H1 (cell line): ENCODE data around the gene EYA4. TPM values are rescaled to one million over a fixed set of nuclear protein-coding genes. Genes with fewer than 3 reads are reported as not detected.

Experiments
- CTCF ChIA-PET: fragments of 300-600 bp; sonication (Branson Sonifier 250); formaldehyde crosslinking; loops from one replicate; lab custom pipeline; 2021; ENCODE audit not compliant: partially characterized antibody; lab: Charles Lee
- POLR2A ChIA-PET: fragments of 300-600 bp; sonication (Branson Sonifier 250); formaldehyde crosslinking; loops from one replicate; lab custom pipeline; 2021; ENCODE audit warnings: inconsistent platforms; ENCODE audit not compliant: partially characterized antibody; lab: Charles Lee
- DNase-seq, 2 experiments: peaks; one replicate each; pipeline versions ENCODE4 v3.0.0 to v3.0.0-alpha.2; 2010 to 2022; ENCODE audit warnings: low spot score in 2 of 2, low read depth in 1 of 2, mixed read lengths in 1 of 2
- FAIRE-seq: peaks from 2 replicates; lab custom pipeline; 2011; peaks lifted over from hg19 to GRCh38; lab: Jason Lieb, UNC
- H2AFZ ChIP-seq: 2 replicates; pipeline ENCODE4 v1.8.1; 2012; ENCODE audit warnings: low read length, inconsistent platforms
- H2AK5ac ChIP-seq: 2 replicates; pipeline ENCODE4 v1.6.1; 2013; ENCODE audit warnings: low read depth, low read length
- H2BK120ac ChIP-seq: replicated peaks from 2 replicates; pipeline ENCODE3; 2013; ENCODE audit warnings: low read depth, low read length, inconsistent platforms
- H2BK12ac ChIP-seq: 2 replicates; pipeline ENCODE4 v1.6.1; 2013; ENCODE audit warnings: low read depth, low read length
- H2BK15ac ChIP-seq: 2 replicates; pipeline ENCODE4 v1.6.1; 2013; ENCODE audit warnings: low read length
- H2BK20ac ChIP-seq: 2 replicates; pipeline ENCODE4 v1.6.1; 2013; ENCODE audit warnings: low read length
- H2BK5ac ChIP-seq: 2 replicates; pipeline ENCODE4 v1.6.1; 2013; ENCODE audit warnings: low read depth, low read length
- H3K14ac ChIP-seq: 2 replicates; pipeline ENCODE4 v1.6.1; 2013; ENCODE audit warnings: inconsistent platforms; ENCODE audit not compliant: insufficient read length
- H3K18ac ChIP-seq: 2 replicates; pipeline ENCODE4 v1.6.1; 2013; ENCODE audit warnings: low read length; ENCODE audit errors: extremely low read depth
- H3K23ac ChIP-seq: 2 replicates; pipeline ENCODE4 v1.6.1; 2013; ENCODE audit warnings: inconsistent platforms; ENCODE audit not compliant: insufficient read length
- H3K23me2 ChIP-seq: 2 replicates; pipeline ENCODE4 v1.6.1; 2013; ENCODE audit warnings: low read depth, low read length
- H3K27ac ChIP-seq: 2 replicates; pipeline ENCODE4 v1.6.1; 2011; ENCODE audit warnings: low read depth, low read length, inconsistent platforms
- H3K27me3 ChIP-seq, 4 experiments: replicated peaks in 1 of 4; 1 replicate in 1 of 4; 2 replicates in 3 of 4; pipeline versions ENCODE4 v1.6.1 to v1.8.1; 2011 to 2013; ENCODE audit warnings: low read length in 3 of 4, mild to moderate bottlenecking in 3 of 4, inconsistent platforms in 2 of 4, mixed read lengths in 2 of 4, moderate library complexity in 1 of 4; ENCODE audit not compliant: control insufficient read depth in 3 of 4, insufficient read depth in 3 of 4; ENCODE audit errors: extremely low read depth in 1 of 4
- H3K36me3 ChIP-seq, 4 experiments: 2 replicates each; pipeline versions ENCODE4 v1.6.1 to v1.8.1; 2011 to 2013; ENCODE audit warnings: mild to moderate bottlenecking in 4 of 4, low read length in 3 of 4, moderate library complexity in 2 of 4, control low read depth in 1 of 4, inconsistent platforms in 1 of 4; ENCODE audit not compliant: insufficient read depth in 4 of 4, control insufficient read depth in 2 of 4
- H3K4ac ChIP-seq: replicated peaks from 2 replicates; pipeline ENCODE3; 2013; ENCODE audit warnings: low read length, low read depth, mixed read lengths, inconsistent platforms; ENCODE audit not compliant: insufficient read length
- H3K4me1 ChIP-seq, 4 experiments: replicated peaks in 1 of 4; 1 replicate in 1 of 4; 2 replicates in 3 of 4; pipeline versions ENCODE4 v1.6.1 to v1.8.1; 2011 to 2013; ENCODE audit warnings: low read length in 3 of 4, inconsistent platforms in 2 of 4, mixed read lengths in 1 of 4; ENCODE audit not compliant: insufficient read depth in 4 of 4, control insufficient read depth in 3 of 4
- H3K4me2 ChIP-seq, 2 experiments: 2 replicates each; pipeline versions ENCODE4 v1.6.1 to v1.8.1; 2011 to 2013; ENCODE audit warnings: low read depth in 2 of 2, low read length in 2 of 2, control low read depth in 1 of 2, inconsistent platforms in 1 of 2, mild to moderate bottlenecking in 1 of 2; ENCODE audit not compliant: insufficient read depth in 1 of 2
- H3K4me3 ChIP-seq, 4 experiments: fragments of 200-600, 300-600 bp in 1 of 4; sonication (generic), shearing (Covaris generic), sonication (Bioruptor Twin) in 1 of 4; 2 replicates each; pipeline versions ENCODE4 v1.5.1 to v1.8.1; 2011 to 2016; ENCODE audit warnings: low read length in 4 of 4, low read depth in 3 of 4, control low read depth in 2 of 4, inconsistent platforms in 2 of 4, mild to moderate bottlenecking in 2 of 4, mixed read lengths in 1 of 4, moderate library complexity in 1 of 4; ENCODE audit not compliant: insufficient read depth in 2 of 4; ENCODE audit errors: extremely low read depth in 1 of 4
- H3K56ac ChIP-seq: replicated peaks from 2 replicates; pipeline ENCODE3; 2013; ENCODE audit warnings: low read depth, mild to moderate bottlenecking, mixed read lengths, low read length, inconsistent platforms; ENCODE audit not compliant: insufficient read length
- H3K79me1 ChIP-seq: 2 replicates; pipeline ENCODE4 v1.6.1; 2013; ENCODE audit warnings: low read depth, low read length, control low read depth
- H3K79me2 ChIP-seq, 2 experiments: 2 replicates each; pipeline versions ENCODE4 v1.6.1 to v1.8.1; 2012 to 2013; ENCODE audit warnings: low read length in 2 of 2, mild to moderate bottlenecking in 2 of 2, inconsistent platforms in 1 of 2; ENCODE audit not compliant: insufficient read depth in 2 of 2, control insufficient read depth in 1 of 2
- H3K9ac ChIP-seq, 4 experiments: replicated peaks in 1 of 4; 1 replicate in 1 of 4; 2 replicates in 3 of 4; pipeline versions ENCODE4 v1.6.1 to v1.8.1; 2011 to 2013; ENCODE audit warnings: low read depth in 3 of 4, low read length in 3 of 4, control low read depth in 2 of 4, mild to moderate bottlenecking in 2 of 4, moderate library complexity in 2 of 4, inconsistent platforms in 1 of 4; ENCODE audit errors: extremely low read depth in 1 of 4
- H3K9me3 ChIP-seq, 2 experiments: 2 replicates each; pipeline versions ENCODE4 v1.6.1 to v1.8.1; 2012 to 2013; ENCODE audit warnings: mild to moderate bottlenecking in 2 of 2, moderate library complexity in 2 of 2, control low read depth in 1 of 2, inconsistent platforms in 1 of 2, low read depth in 1 of 2, low read length in 1 of 2, mixed read lengths in 1 of 2; ENCODE audit not compliant: insufficient read depth in 2 of 2
- H4K20me1 ChIP-seq, 2 experiments: replicated peaks in 1 of 2; 2 replicates each; pipeline versions ENCODE3 to v1.8.1; 2011 to 2013; ENCODE audit warnings: inconsistent platforms in 2 of 2, low read length in 2 of 2, mild to moderate bottlenecking in 1 of 2; ENCODE audit not compliant: insufficient read depth in 2 of 2, control insufficient read depth in 1 of 2
- H4K5ac ChIP-seq: 2 replicates; pipeline ENCODE4 v1.6.1; 2013; ENCODE audit warnings: low read length, low read depth, mixed read lengths, inconsistent platforms; ENCODE audit not compliant: insufficient read length
- H4K8ac ChIP-seq: 2 replicates; pipeline ENCODE4 v1.8.0; 2013; ENCODE audit warnings: mild to moderate bottlenecking, moderate library complexity, low read length, inconsistent platforms; ENCODE audit not compliant: insufficient read depth; ENCODE audit errors: extremely low read depth
- H4K91ac ChIP-seq: replicated peaks from 2 replicates; pipeline ENCODE3; 2013; ENCODE audit warnings: low read length, mixed read lengths, inconsistent platforms; ENCODE audit not compliant: insufficient read length
- RBBP5 ChIP-seq: IDR thresholded peaks from 2 replicates; pipeline ENCODE4 v1.7.1; 2012; ENCODE audit warnings: low read depth, mild to moderate bottlenecking, inconsistent platforms, low read length, moderate library complexity, borderline replicate concordance
- RNF2 ChIP-seq: fragments of 200-900, 300-1000 bp; sonication (generic); IDR thresholded peaks from 2 replicates; pipeline ENCODE4 v1.7.1; 2016; ENCODE audit warnings: borderline replicate concordance, low read depth, mild to moderate bottlenecking, antibody characterized with exemption, low read length; ENCODE audit not compliant: poor library complexity, severe bottlenecking; ENCODE audit errors: missing control alignments
- SIX5 ChIP-seq: IDR thresholded peaks from 2 replicates; pipeline ENCODE4 v1.6.1; 2011; ENCODE audit warnings: mild to moderate bottlenecking, low read depth, low read length
- SP1 ChIP-seq: IDR thresholded peaks from 2 replicates; pipeline ENCODE4 v1.6.1; 2011; ENCODE audit warnings: low read depth, low read length
- SP2 ChIP-seq: IDR thresholded peaks from 2 replicates; pipeline ENCODE4 v1.6.1; 2012; ENCODE audit warnings: mild to moderate bottlenecking, low read length, inconsistent platforms
- WGBS, 2 experiments: shearing (Covaris generic) in 1 of 2; methylation state at CpG; one replicate each; pipeline versions ENCODE4 v1.1.6 to v1.1.7; 2013 to 2015; ENCODE audit warnings: low lambda C conversion rate in 2 of 2, mixed read lengths in 2 of 2, inconsistent platforms in 1 of 2, low coverage in 1 of 2, missing lambda C conversion rate in 1 of 2; ENCODE audit not compliant: insufficient replicate concordance in 2 of 2, insufficient coverage in 1 of 2, insufficient read length in 1 of 2; ENCODE audit errors: extremely low coverage in 1 of 2, missing lambda C conversion rate in 1 of 2; 5-methylcytosine and 5-hydroxymethylcytosine counted together
- polyA plus RNA-seq, 7 experiments: library from polyadenylated mRNA; depleted of rRNA in 3 of 7; stranded (reverse) in 5 of 7; unstranded in 2 of 7; fragments of >200 nt in 5 of 7; fragments of 200-250 nt in 2 of 7; gene quantifications; 1 replicate in 5 of 7; 2 replicates in 1 of 7; 4 replicates in 1 of 7; pipeline versions ENCODE4 v1.2.1 to v1.2.3, GENCODE V29; 2011 to 2013; ENCODE audit warnings: missing spikeins in 2 of 7, mixed read lengths in 2 of 7
- total RNA-seq: library from RNA; stranded (reverse); fragmentation: NEBNext Ultra II Directional; extraction: Animal tissue kit (Norgen Biotek cat#: 25700); gene quantifications from 2 replicates; pipeline ENCODE4 v1.2.1, GENCODE V29; 2021
- TF ChIP-seq, protein P1 (sequence below), 3 experiments: IDR thresholded peaks; 1 replicate in 2 of 3; 2 replicates in 1 of 3; pipeline versions ENCODE4 v1.5.1 to v1.6.1; 2011; ENCODE audit warnings: low read length in 3 of 3, mild to moderate bottlenecking in 3 of 3, inconsistent platforms in 2 of 3, low read depth in 1 of 3, moderate library complexity in 1 of 3; ENCODE audit not compliant: insufficient read depth in 1 of 3; ENCODE audit errors: control extremely low read depth in 1 of 3

Gene EYA4
- total and polyA plus RNA-seq, 2 of the 8 experiments (the other 6 are each of a cell fraction or from before 2014, with no cell fraction given): 0.06 to 0.17 TPM

GRCh38 chr6:133309579-133309978, 68.4 kb downstream of the EYA4 start:
- TF ChIP-seq SIX5 (no peak), RBBP5 (no peak), SP2 (no peak), SP1 (no peak), RNF2 (no peak)
- TF ChIP-seq, protein P1, sequence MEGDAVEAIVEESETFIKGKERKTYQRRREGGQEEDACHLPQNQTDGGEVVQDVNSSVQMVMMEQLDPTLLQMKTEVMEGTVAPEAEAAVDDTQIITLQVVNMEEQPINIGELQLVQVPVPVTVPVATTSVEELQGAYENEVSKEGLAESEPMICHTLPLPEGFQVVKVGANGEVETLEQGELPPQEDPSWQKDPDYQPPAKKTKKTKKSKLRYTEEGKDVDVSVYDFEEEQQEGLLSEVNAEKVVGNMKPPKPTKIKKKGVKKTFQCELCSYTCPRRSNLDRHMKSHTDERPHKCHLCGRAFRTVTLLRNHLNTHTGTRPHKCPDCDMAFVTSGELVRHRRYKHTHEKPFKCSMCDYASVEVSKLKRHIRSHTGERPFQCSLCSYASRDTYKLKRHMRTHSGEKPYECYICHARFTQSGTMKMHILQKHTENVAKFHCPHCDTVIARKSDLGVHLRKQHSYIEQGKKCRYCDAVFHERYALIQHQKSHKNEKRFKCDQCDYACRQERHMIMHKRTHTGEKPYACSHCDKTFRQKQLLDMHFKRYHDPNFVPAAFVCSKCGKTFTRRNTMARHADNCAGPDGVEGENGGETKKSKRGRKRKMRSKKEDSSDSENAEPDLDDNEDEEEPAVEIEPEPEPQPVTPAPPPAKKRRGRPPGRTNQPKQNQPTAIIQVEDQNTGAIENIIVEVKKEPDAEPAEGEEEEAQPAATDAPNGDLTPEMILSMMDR (IDR thresholded peaks at IDR 0.05; ENCODE audit: control extremely low read depth in 1 of 3, insufficient read depth in 1 of 3, low read depth in 1 of 3, low read length in 3 of 3): no peak
- TF ChIP-seq, all 59 proteins: peak for 0
- Histone ChIP-seq H3K23me2 (no peaks in the 10 kb centered on the region), H2AFZ (no peak overlapping the region), H2BK20ac (no peak overlapping the region), H3K9me3 (0 out of 4 replicates have a peak, but pooled peaks cover 0 to 3% of the 10 kb centered on the region in 2 experiments), H2AK5ac (no peak overlapping the region), H3K4ac (no peak overlapping the region), H3K27me3 (peaks cover 0 to 2% (median 0%) of the 10 kb centered on the region in 4 experiments; a peak in 1 of 7 replicates), H3K18ac (no peak overlapping the region), H4K20me1 (no peaks in the 10 kb centered on the region), H3K27ac (no peak overlapping the region), H3K23ac (no peak overlapping the region), H3K4me3 (no peak overlapping the region), H4K8ac (no peak overlapping the region), H3K79me1 (no peaks in the 10 kb centered on the region), H3K56ac (no peak overlapping the region), H3K9ac (no peak overlapping the region), H3K4me1 (peaks cover 0 to 10% (median 2%) of the 10 kb centered on the region in 4 experiments; a peak in 3 of 7 replicates), H3K14ac (no peak overlapping the region), H2BK15ac (no peak overlapping the region), H2BK120ac (no peak overlapping the region), H3K79me2 (no peaks in the 10 kb centered on the region), H3K4me2 (no peak overlapping the region), H4K5ac (no peak overlapping the region), H3K36me3 (no peaks in the 10 kb centered on the region), H4K91ac (no peak overlapping the region), H2BK5ac (no peak overlapping the region), H2BK12ac (no peak overlapping the region)
- DNase-seq (no peak), FAIRE-seq (no peak)
- WGBS, 2 experiments: 89 to 100% methylated on average over 1 to 3 of the region's 3 CpGs
- ChIA-PET POLR2A (no interaction called here), CTCF (no interaction called here)
